ENCODE data around the gene RASGRP1. TPM values are rescaled to one million over a fixed set of nuclear protein-coding genes. Genes with fewer than 3 reads are reported as not detected.
A peak's percentile ranks its signal among the peaks of the same experiment; 100 is the strongest.

The RASGRP1 gene
- total and polyA plus RNA-seq, 10 of the 15 experiments (the other 5 are each of a cell fraction or from before 2014, with no cell fraction given): 5.6 to 234 (median 20.9) TPM

DNA sequence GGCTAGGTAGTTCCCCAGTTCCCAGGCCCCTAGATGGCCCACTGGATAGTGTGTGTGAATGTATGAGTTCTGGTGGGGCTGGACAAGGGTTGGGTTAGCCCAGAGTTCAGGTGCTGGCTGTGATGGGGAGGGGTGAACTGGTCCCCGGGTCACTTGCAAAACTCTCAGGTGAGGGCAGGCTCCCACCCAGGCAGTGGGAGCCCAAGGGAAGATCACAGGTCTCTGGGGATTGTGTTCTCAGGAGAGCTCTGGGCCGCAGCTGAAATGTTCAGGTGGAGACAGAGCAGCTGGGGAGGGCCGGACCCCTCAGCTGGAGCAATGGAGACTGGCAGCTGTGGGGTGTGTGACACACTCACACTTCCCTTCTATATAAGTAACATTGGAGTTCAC is 123.5 kb downstream of the RASGRP1 start:
- in situ Hi-C loops (cut with MboI) (loop anchor here (10.0 kb wide), 1 partner anchor 254 kb away; no protein-coding TSS in a partner anchor), intact Hi-C loops (cut with micrococcal nuclease; ENCODE audit: unreplicated experiment) (loop anchor here (2.0 to 5.0 kb wide), 5 partner anchors 34 to 250 kb away; partner anchors contain the start of gene RASGRP1)
- DNase-seq (ENCODE audit: low read depth, low spot score) (no peak), ATAC-seq (no peak), FAIRE-seq (no peak)
- BruUV-seq (replicated peaks): no TSS peak
- peak; percentile 90 for TF ChIP-seq MEF2B (IDR thresholded peaks at IDR 0.05; ENCODE audit: partially characterized antibody, poor library complexity, severe bottlenecking)
- no peak for TF ChIP-seq TAF1 (IDR thresholded peaks at IDR 0.05; ENCODE audit: borderline replicate concordance, low read depth, low read length)
- TF ChIP-seq GATAD2B (conservative IDR thresholded peaks at IDR 0.05; ENCODE audit: low read depth): 0 out of 2 replicates have a peak, but pooled peaks have one; percentile 23
- no peaks in the 10 kb centered on the region for H4K20me1 ChIP-seq (ENCODE audit: control insufficient read depth, insufficient read depth)
- no peaks in the 10 kb centered on the region; the same call in 2 of the 3 replicates for H3K9me3 ChIP-seq (replicated peaks; ENCODE audit: control insufficient read depth, insufficient read depth, low read length)
- WGBS (ENCODE audit: insufficient coverage, insufficient replicate concordance, low lambda C conversion rate, missing lambda C conversion rate): 71% methylated on average over 3 of the region's 3 CpGs
- POLR2A ChIA-PET: interaction anchor here (0.6 to 3.5 kb wide), 8 partner anchors 14 to 259 kb away, joined by 3 to 22 read pairs (median 5); partner anchors contain the start of gene FAM98B
- H2AFZ ChIP-seq (ENCODE audit: control insufficient read depth, low read depth, low read length): peak overlapping the region; percentile 66
- H3K9ac ChIP-seq (ENCODE audit: control insufficient read depth, insufficient read depth, low read length): no peak overlapping the region
- no peak overlapping the region for H3K4me2 ChIP-seq (ENCODE audit: control insufficient read depth, insufficient read depth)
- SMC1A ChIA-PET (ENCODE audit: uncharacterized antibody, unreplicated experiment): interaction anchor here (0.5 to 5.5 kb wide), 41 partner anchors 8 to 446 kb away, joined by 3 to 212 read pairs (median 5); partner anchors contain the start of gene FAM98B
- no peak overlapping the region for H3K4me3 ChIP-seq
- peaks cover 0 to 3% of the 10 kb centered on the region in 2 experiments; a peak in 2 of 4 replicates for H3K27me3 ChIP-seq (replicated peaks in 1 of 2; ENCODE audit: control insufficient read depth in 2 of 2, insufficient read depth in 2 of 2, low read length in 1 of 2)
- CTCF ChIA-PET: interaction anchor here (0.7 to 7.9 kb wide), 50 partner anchors 8 to 1145 kb away, joined by 3 to 386 read pairs (median 8); partner anchors contain the start of genes FAM98B and RASGRP1
- peaks cover 8% of the 10 kb centered on the region for H3K4me1 ChIP-seq (ENCODE audit: control insufficient read depth, insufficient read depth, low read length)
- RAD21 ChIA-PET (ENCODE audit: unreplicated experiment): interaction anchor here (0.8 to 4.8 kb wide), 42 partner anchors 10 to 1182 kb away, joined by 3 to 224 read pairs (median 7); partner anchors contain the start of genes FAM98B and RASGRP1
- no peak overlapping the region for H3K27ac ChIP-seq (ENCODE audit: control insufficient read depth, insufficient read depth)
- no peaks in the 10 kb centered on the region for H3K79me2 ChIP-seq (ENCODE audit: control insufficient read depth, insufficient read depth, low read length)
- no peaks in the 10 kb centered on the region for H3K36me3 ChIP-seq (ENCODE audit: control insufficient read depth in 2 of 2, insufficient read depth in 2 of 2, low read length in 1 of 2)

Data from GM12878 (cell line).